ENCODE data around the gene MRPL41. TPM values are rescaled to one million over a fixed set of nuclear protein-coding genes. Genes with fewer than 3 reads are reported as not detected.
"Not testable (repeated sequence)": the region's sequence is repeated elsewhere in the genome, so short reads cannot be mapped to it uniquely, and the experiment has no call there.

The MRPL41 gene
- total RNA-seq, 2 donors from 2014 or later = 75.8 to 133 TPM

DNA sequence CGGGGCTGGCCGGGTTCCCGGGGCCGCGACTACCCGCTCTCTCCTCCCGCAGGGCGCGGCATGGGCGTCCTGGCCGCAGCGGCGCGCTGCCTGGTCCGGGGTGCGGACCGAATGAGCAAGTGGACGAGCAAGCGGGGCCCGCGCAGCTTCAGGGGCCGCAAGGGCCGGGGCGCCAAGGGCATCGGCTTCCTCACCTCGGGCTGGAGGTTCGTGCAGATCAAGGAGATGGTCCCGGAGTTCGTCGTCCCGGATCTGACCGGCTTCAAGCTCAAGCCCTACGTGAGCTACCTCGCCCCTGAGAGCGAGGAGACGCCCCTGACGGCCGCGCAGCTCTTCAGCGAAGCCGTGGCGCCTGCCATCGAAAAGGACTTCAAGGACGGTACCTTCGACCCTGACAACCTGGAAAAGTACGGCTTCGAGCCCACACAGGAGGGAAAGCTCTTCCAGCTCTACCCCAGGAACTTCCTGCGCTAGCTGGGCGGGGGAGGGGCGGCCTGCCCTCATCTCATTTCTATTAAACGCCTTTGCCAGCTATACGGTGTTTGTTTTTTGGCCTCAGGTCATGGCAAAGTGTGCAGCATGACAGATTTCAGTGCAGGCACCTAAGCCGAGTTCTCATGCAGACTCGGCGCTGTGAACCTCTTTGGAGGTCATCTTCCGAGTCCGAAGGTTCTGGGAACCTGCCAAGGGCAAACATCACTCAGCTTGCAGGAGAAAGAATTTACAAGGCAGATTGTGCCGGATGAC lies 516 bp downstream of the MRPL41 start:
- Histone ChIP-seq H3K36me3 (no peaks in the 10 kb centered on the region), H3K4me1 (replicated peaks) (peaks cover 4% of the 10 kb centered on the region), H3K27me3 (replicated peaks; ENCODE audit: insufficient read depth) (no peaks in the 10 kb centered on the region), H3K9me3 (no peaks in the 10 kb centered on the region), H3K4me3 (peak overlapping the region; percentile 71 to 85), H3K27ac (peak overlapping the region; percentile 67 to 81)
- TF ChIP-seq POLR2A (IDR thresholded peaks at IDR 0.05) (no peak), CTCF (IDR thresholded peaks at IDR 0.05) (no peak), POLR2AphosphoS5 (IDR thresholded peaks at IDR 0.05) (no peak)
- WGBS = 15% methylated on average over 31 of the region's 58 CpGs
- DNase-seq (ENCODE audit: low spot score) = no peak
- intact Hi-C loops (cut with DNase I) = no loop called here

- H3K27me3 ChIP-seq (replicated peaks; ENCODE audit: insufficient read depth); intact Hi-C loops (cut with DNase I); H3K4me1 ChIP-seq (replicated peaks); H3K9me3 ChIP-seq; H3K4me3 ChIP-seq; DNase-seq (ENCODE audit: low spot score); H3K27ac ChIP-seq; H3K36me3 ChIP-seq: not testable (repeated sequence)
- 81% methylated on average over 10 of the region's 10 CpGs for whole genome bisulfite sequencing
Measured at GRCh38 chr9:137553654-137554053, 2.0 kb downstream of the MRPL41 start.

DNA sequence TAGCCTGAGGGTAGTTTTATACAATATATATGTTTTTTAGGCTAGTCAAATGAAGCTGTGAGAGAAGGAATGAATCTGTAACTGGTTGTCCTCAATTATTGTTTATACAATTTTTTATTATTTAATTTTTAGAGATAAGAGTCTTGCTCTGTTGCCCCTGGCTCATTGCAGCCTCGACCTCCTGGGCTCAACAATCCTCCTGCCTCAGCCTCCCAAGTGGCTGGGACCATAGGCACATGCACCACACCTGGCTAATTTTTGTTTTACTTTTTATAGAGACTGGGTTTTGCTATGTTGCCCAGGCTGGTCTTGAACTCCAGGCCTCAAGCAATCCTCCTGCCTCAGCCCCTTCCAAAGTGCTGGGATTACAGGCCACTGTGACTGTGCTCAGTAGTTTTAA lies 2.7 kb downstream of the MRPL41 start:
- WGBS = 68% methylated on average over 1 of the region's 1 CpG
- TF ChIP-seq POLR2A (IDR thresholded peaks at IDR 0.05) = no peak
- no peak for TF ChIP-seq CTCF (IDR thresholded peaks at IDR 0.05)
- TF ChIP-seq POLR2AphosphoS5 (IDR thresholded peaks at IDR 0.05) = no peak

GRCh38 chr9:137555179-137555578 lies 3.5 kb downstream of the MRPL41 start:
- peaks cover 4% of the 10 kb centered on the region for H3K4me1 ChIP-seq (replicated peaks)
- no peak overlapping the region for H3K4me3 ChIP-seq
- 85% methylated on average over 10 of the region's 10 CpGs for WGBS
- intact Hi-C loops (cut with DNase I) = no loop called here
- no peaks in the 10 kb centered on the region for H3K9me3 ChIP-seq
- TF ChIP-seq POLR2AphosphoS5 (IDR thresholded peaks at IDR 0.05) (no peak), POLR2A (IDR thresholded peaks at IDR 0.05) (no peak), CTCF (IDR thresholded peaks at IDR 0.05) (no peak)
- H3K27ac ChIP-seq = no peak overlapping the region
- H3K36me3 ChIP-seq = no peaks in the 10 kb centered on the region
- DNase-seq (ENCODE audit: low spot score) = no peak
- H3K27me3 ChIP-seq (replicated peaks; ENCODE audit: insufficient read depth) = no peaks in the 10 kb centered on the region

More for the DNA sequence above, 2.7 kb downstream of the MRPL41 start:
- intact Hi-C loops (cut with DNase I) = no loop called here
- DNase-seq (ENCODE audit: low spot score) = no peak
- no peaks in the 10 kb centered on the region for H3K9me3 ChIP-seq
- no peak overlapping the region for H3K27ac ChIP-seq
- no peak overlapping the region for H3K4me3 ChIP-seq
- no peaks in the 10 kb centered on the region for H3K27me3 ChIP-seq (replicated peaks; ENCODE audit: insufficient read depth)
- H3K4me1 ChIP-seq (replicated peaks) = peaks cover 4% of the 10 kb centered on the region
- H3K36me3 ChIP-seq = no peaks in the 10 kb centered on the region

- no peak overlapping the region for H3K4me3 ChIP-seq
- H3K9me3 ChIP-seq = no peaks in the 10 kb centered on the region
- TF ChIP-seq POLR2A (IDR thresholded peaks at IDR 0.05) = no peak
- no peak for TF ChIP-seq CTCF (IDR thresholded peaks at IDR 0.05)
- peak; percentile 61 for TF ChIP-seq POLR2AphosphoS5 (IDR thresholded peaks at IDR 0.05)
- peak; percentile 63 for DNase-seq (ENCODE audit: low spot score)
- WGBS = 69% methylated on average over 24 of the region's 24 CpGs
- H3K27me3 ChIP-seq (replicated peaks; ENCODE audit: insufficient read depth) = no peaks in the 10 kb centered on the region
- H3K27ac ChIP-seq = peak overlapping the region in 1 of 2 donors; percentile 46
- intact Hi-C loops (cut with DNase I) = no loop called here
- H3K36me3 ChIP-seq = no peaks in the 10 kb centered on the region
- peaks cover 4% of the 10 kb centered on the region for H3K4me1 ChIP-seq (replicated peaks)
Measured at GRCh38 chr9:137556069-137556838, 4.6 kb downstream of the MRPL41 start.
